Thyroid gland (tissue), 4 donors: ENCODE measurements around the gene ROCK1.

Experiments
- CTCF ChIP-seq, 6 experiments: fragments of 200-600 bp in 3 of 6; fragments of 450-650 bp in 3 of 6; sonication (generic) in 3 of 6; IDR thresholded peaks; one replicate each; pipeline ENCODE4 v1.5.1; 2016 to 2019; ENCODE audit warnings: antibody characterized with exemption in 6 of 6, mild to moderate bottlenecking in 2 of 6, inconsistent platforms in 1 of 6, moderate library complexity in 1 of 6
- POLR2A ChIP-seq, 2 donors: fragments of 450-650 bp; IDR thresholded peaks; one replicate each; pipeline ENCODE4 v1.6.1; 2017; ENCODE audit warnings: antibody characterized with exemption in 2 of 2, mild to moderate bottlenecking in 2 of 2, moderate library complexity in 1 of 2

GRCh38 chr18:21115519-21116411, 4.2 kb upstream of the ROCK1 start:
- TF ChIP-seq CTCF (IDR thresholded peaks at IDR 0.05) (no peak), POLR2A (IDR thresholded peaks at IDR 0.05) (no peak)
